ELF-1 (cell line): ENCODE data around the gene BAIAP2.

Experiments used
- DNase-seq: peaks from one replicate; pipeline ENCODE4 v3.0.0-alpha.2; 2016; ENCODE audit warnings: low read depth, low spot score

Gene BAIAP2

DNA sequence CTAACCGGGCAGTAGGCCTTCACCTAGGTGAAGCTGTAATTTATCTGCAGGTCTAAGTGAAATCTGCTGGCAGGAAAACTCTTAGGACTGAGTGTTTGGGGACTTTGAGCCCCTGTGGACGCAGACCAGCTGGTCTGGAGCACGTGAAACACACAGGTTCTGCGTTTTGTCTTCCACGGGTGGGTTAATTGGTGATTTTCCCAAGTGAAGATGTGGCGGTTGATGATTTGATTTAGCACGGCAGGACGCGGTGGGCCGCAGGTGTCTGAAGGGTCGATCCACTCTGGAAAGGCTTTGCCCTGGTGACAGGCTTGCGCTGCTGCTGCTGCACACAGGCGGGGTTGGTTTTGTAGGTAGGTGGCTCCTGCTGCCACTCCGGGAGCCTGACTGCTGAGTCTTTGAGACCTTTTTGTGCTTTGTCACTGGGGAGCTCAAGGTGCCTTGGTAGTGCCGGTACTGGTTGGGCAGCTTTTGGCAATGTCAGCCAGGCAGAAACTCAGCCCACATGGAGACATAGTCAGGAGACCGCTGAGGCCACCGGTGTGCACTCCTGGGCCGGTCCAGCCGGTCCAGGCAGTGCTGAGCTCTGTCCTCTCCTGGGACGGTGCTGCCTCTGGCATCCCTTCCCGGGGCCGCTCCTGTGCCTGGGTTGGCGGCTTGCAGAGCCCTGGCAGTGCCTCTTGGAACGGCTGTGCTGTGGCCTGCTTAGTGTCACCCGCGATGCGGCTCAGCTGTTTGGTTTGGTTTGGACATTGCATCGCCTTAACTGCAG is 2.3 kb downstream of the BAIAP2 start:
- peak; percentile 89 for DNase-seq

GRCh38 chr17:81037798-81038733 is 3.1 kb downstream of the BAIAP2 start:
- DNase-seq, result no peak

- DNase-seq, result no peak
These were observed 4.1 kb downstream of the BAIAP2 start for GRCh38 chr17:81039096-81039495.

DNA sequence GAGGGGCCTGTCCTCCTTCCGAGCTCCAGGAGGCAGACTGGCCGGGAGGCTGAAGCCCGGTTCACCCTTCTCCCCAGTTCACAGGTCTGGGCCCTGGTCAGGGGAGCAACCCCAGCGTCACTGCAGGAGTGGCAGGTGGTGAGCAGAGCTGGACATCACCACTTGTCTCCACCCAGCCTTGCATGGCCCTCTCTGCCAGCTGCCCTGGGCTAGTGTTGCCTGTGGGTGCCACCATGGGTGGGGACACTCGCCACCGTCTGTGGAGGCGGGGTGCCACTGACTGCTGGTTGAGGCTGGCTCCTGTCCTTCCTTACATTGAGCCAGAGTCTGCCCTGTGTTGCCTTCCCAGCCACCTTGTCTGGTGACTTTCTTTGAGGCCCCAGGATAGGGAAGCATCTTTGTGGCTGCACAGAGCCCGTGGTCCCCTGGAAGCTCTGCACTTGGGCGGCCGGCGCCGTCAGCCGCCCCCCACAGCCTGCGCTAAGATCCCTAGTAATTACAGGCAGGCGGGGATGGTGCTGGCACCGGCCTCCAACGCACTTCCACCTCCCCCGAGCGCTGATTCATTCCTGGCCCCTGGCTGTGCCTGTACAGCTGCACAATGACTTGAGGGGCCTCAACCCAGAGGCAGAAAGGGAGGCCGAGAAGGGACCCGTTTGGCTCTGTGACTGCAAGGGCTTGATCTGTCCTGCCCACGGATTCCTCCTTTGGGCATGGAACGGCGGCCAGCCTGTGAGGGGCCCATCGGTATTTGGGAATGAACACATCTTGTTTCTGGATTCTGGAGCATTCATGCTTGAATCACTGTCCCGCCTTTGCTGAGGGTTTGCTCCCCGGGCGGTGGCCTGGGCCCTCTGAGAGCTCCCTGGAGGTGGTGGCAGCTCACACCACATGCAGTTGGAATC is 5.2 kb downstream of the BAIAP2 start:
- peak; percentile 51 for DNase-seq

- DNase-seq, result peak; percentile 59
These were observed 5.9 kb downstream of the BAIAP2 start for GRCh38 chr17:81040791-81041337.

DNA sequence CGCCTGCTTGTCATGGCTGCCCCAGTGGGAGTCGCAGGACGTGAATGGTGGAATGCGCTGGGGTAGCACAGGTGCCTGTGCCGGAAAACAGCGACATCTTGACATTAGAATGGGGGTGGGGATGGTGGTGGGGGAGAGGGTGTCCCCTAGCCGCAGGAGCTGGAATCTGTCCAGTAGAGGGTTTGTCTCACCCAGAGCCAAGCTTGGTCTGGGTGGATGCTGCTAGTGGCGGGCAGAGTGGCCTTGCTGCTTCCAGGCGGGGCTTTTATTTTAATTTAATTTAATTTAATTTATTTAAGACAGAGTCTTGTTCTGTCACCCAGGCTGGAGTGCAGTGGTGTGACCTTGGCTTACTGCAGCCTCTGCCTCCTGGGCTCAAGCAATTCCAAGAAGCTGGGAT is 7.7 kb downstream of the BAIAP2 start:
- no peak for DNase-seq

DNA sequence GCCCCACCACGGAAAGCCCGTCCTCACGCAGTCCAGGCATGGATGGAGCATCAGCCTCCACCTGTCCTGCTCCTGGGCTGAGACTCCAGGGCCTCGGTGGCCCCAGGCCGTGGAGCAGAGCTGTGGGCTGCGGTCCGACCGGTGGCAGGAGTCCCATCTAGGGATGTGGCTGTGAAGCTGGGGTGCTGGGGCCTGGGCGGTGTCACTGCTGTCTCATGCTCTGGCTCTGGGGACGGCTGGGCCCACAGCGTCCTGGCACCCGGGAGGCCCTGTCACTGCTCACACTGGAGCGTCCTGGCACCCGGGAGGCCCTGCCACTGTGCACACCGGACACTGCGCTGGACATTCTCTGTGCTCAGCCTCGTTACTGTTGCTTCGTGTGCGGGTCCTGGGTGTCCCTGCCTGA is 8.4 kb downstream of the BAIAP2 start:
- DNase-seq, result no peak

GRCh38 chr17:81043725-81044427 is 8.9 kb downstream of the BAIAP2 start:
- peak; percentile 97 for DNase-seq

GRCh38 chr17:81044428-81044763 is 9.4 kb downstream of the BAIAP2 start:
- DNase-seq, result no peak

DNA sequence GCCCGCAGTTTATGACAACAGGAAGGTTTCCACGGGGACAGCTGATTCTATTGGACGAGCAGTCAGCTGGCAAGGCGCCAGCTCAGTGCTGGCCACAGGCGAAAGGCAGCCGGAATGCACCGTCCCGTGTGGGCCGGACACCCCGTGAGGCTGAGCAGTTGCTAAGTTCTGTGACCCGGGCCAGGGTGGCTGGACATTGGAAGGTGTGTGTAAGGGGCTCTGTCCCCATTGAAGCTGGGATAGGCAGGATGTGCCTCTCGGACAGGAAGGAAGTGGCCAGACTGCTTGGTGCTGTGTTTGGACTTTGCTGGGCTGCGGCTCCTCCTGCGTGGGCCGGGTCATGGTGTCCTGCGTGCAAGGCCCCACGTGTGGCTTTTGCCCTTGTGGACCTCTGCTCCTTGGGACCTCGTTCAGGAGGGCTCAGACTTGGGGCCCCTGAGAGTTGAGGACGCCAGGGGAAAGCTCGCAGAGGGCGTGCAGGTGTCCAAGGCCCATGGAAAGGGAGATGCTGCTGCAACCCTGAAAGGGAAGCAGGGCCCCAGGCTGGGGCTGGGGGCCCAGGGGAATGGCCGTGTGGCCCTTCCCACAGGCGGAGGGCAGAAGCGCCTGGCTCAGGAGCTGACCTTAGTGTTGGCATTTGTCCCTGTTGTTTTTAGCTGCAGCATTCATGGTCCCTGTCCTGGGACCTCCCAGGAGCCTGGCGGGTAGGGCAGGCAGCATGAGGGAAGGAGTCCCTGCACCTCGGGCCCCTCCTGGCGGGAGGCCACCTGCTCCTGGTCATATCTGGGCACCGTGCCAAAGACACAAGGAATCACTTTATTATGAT is 10.0 kb downstream of the BAIAP2 start:
- no peak for DNase-seq

GRCh38 chr17:81045590-81046095 is 10.7 kb downstream of the BAIAP2 start:
- no peak for DNase-seq

DNA sequence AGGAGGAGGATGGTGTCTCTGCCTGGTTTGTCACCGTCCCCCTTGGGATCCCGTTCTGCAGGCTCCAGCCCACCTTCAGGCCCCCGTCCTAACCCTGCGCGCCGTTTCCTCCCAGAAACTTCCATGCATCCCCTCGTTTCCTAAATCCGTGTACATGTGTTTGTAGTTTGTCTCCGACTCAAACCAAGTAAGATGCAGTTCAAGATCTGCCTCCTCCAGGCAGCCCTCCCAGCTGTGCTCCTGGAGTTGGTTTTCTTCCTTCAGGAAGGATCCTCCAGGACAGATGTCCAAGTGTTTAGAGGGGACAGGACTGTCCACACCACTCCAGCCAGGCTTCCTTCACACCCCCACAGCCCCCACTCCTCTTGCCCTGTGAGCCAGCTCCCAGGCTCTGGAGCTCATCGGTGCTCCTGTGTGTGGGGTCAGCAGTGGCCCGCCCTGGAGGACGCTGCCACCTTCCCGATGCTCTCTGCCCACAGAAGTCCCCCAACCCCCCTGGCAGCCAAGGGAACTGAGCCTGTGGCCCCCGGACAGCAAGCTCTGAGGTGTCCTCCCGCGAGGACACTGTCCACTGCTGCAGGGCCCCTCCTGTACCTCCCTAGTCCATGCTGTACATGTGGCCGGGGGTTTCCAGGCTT is 11.3 kb downstream of the BAIAP2 start:
- no peak for DNase-seq

GRCh38 chr17:81046770-81047359 is 11.9 kb downstream of the BAIAP2 start:
- DNase-seq, result no peak

DNA sequence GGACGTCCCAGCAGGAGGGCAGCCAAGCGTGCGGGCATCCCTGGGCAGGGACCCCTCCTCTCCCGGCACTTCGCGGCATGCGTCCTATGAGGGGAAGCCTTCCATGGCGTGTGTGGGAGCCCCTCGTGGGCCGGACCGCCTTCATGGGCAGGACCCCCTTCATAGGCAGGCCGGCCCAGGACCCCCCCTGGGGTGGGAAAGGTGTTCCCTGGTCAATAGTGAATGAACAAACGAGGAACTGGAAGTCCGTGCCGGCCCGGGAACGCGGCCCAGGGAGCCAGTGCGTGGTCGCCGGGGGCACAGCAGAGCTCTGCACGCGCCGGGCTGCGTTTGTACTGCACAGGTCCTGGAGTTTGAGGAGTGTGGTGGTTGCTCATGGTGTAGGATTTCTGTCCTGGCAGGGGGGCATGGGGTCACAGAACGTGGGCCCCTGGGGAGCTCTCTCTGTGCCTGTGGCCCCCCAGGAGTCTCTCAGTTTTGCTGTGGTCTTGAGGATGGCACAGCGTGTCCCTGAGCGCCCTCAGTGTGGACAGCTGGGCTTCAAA is 13.9 kb downstream of the BAIAP2 start:
- no peak for DNase-seq

GRCh38 chr17:81049372-81049911 is 14.5 kb downstream of the BAIAP2 start:
- DNase-seq, result no peak

GRCh38 chr17:81049973-81050551 is 15.1 kb downstream of the BAIAP2 start:
- DNase-seq, result peak; percentile 77

DNA sequence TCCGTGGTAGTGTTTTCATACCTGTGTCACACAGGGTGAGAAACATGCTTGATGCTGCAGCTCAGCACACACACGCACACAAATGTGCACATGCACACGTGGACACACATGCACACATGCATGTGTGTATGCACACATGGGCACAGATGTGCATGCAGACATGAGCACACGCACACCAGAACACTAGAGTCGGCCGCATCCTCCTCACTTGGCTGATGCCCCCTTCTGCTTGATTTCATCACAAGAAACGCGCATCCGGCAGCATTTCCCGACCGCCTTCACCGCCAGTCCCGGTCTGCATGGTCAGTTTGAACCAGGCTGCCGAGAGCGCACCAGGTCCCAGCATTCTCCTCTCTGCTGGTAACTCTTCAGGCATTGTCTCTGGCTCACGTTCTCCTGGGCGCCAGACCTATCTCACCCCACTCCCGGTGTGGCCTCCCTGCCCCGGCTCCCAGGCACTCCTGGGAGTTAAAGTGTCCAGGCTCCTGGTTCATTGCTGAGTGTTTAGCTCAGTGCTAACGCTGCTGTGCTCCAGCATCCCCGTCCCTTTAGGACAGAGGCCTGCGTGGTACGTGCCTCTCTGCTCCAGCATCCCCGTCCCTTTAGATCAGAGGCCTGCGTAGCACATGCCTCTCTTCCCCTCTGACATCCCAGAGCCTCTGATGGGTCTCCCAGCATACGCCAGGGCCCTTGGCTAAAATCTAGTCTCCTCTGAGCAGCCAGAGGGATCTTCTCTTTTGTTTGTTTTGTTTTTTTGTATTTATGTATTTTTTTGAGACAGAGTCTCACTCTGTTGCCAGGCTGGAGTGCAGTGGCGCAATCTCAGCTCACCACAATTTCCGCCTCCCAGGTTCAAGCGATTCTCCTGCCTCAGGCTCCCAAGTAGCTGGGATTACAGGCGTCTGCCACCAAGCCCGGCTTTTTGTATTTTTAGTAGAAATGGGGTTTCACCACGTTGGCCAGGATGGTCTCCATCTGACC is 16.0 kb downstream of the BAIAP2 start:
- DNase-seq, result no peak
